Body of pancreas (tissue), 4 donors: ENCODE measurements around the gene RUNDC3A.

Experiments
- POLR2A ChIP-seq, 3 donors: fragments of 450-650 bp; IDR thresholded peaks; one replicate each; pipeline ENCODE4 v1.6.1; 2016; ENCODE audit warnings: antibody characterized with exemption in 3 of 3, mild to moderate bottlenecking in 2 of 3
- TF ChIP-seq, protein P1 (sequence below), 7 experiments: fragments of 450-650 bp in 4 of 7; fragments of 200-600 bp in 3 of 7; sonication (generic) in 3 of 7; IDR thresholded peaks; one replicate each; pipeline ENCODE4 v1.5.1; 2016 to 2019; ENCODE audit warnings: antibody characterized with exemption in 7 of 7

DNA sequence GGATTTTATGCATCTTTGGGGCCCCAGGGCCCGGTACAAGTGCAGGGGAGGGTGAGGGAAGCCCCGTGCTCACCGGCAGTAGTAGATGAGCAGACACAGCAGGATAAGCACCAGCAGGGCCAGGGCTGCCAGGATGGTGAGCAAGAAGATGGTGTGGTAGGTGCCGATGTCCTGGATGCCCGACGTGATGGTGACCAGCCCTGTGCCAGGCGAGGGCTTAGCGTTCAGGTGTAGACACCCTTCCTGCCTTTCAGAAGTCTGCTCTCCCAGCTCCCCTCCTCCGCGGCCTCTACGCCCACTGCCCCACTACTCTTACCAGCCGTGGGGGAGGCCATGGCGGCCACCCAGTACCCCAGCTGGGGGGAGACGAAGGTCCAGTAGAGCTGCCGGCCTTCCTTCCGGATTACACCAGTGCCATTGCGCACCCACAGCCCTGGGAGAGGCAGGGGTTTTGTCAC lies 47.3 kb downstream of the RUNDC3A start:
- TF ChIP-seq, protein P1, sequence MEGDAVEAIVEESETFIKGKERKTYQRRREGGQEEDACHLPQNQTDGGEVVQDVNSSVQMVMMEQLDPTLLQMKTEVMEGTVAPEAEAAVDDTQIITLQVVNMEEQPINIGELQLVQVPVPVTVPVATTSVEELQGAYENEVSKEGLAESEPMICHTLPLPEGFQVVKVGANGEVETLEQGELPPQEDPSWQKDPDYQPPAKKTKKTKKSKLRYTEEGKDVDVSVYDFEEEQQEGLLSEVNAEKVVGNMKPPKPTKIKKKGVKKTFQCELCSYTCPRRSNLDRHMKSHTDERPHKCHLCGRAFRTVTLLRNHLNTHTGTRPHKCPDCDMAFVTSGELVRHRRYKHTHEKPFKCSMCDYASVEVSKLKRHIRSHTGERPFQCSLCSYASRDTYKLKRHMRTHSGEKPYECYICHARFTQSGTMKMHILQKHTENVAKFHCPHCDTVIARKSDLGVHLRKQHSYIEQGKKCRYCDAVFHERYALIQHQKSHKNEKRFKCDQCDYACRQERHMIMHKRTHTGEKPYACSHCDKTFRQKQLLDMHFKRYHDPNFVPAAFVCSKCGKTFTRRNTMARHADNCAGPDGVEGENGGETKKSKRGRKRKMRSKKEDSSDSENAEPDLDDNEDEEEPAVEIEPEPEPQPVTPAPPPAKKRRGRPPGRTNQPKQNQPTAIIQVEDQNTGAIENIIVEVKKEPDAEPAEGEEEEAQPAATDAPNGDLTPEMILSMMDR (IDR thresholded peaks at IDR 0.05), result no peak
- TF ChIP-seq POLR2A (IDR thresholded peaks at IDR 0.05), result no peak
